ENCODE results near the gene FHOD3. TPM values are rescaled to one million over a fixed set of nuclear protein-coding genes. Genes with fewer than 3 reads are reported as not detected.

The FHOD3 gene
- total and polyA plus RNA-seq, 10 donors, result 1.2 to 2.7 (median 1.9) TPM

- H3K9me3 ChIP-seq, result no peaks in the 10 kb centered on the region
- H3K27me3 ChIP-seq (replicated peaks in 1 of 7), result peaks cover 0 to 11% (median 0%) of the 10 kb centered on the region in 7 donors
- intact Hi-C loops (cut with DNase I; ENCODE audit: low total_unique reads), result no loop called here
- H3K27ac ChIP-seq, result no peak overlapping the region
- WGBS, 5 donors, result 78 to 92% (median 87%) methylated on average over 5 of the region's 5 CpGs
- no peak for DNase-seq
- TF ChIP-seq POLR2A (IDR thresholded peaks at IDR 0.05) (no peak), CTCF (IDR thresholded peaks at IDR 0.05 in 8 of 11, conservative IDR thresholded peaks at IDR 0.05 in 3 of 11) (no peak), POLR2AphosphoS5 (IDR thresholded peaks at IDR 0.05) (no peak)
- H3K4me1 ChIP-seq, result no peaks in the 10 kb centered on the region
- no peaks in the 10 kb centered on the region for H3K36me3 ChIP-seq
- H3K4me3 ChIP-seq, result no peak overlapping the region
Measured at GRCh38 chr18:36464126-36464651, 166.7 kb downstream of the FHOD3 start.

- no peak for DNase-seq
- TF ChIP-seq CTCF (IDR thresholded peaks at IDR 0.05 in 8 of 11, conservative IDR thresholded peaks at IDR 0.05 in 3 of 11), result no peak
- TF ChIP-seq POLR2A (IDR thresholded peaks at IDR 0.05), result no peak
- no peak for TF ChIP-seq POLR2AphosphoS5 (IDR thresholded peaks at IDR 0.05)
- intact Hi-C loops (cut with DNase I; ENCODE audit: low total_unique reads), result no loop called here
- Histone ChIP-seq H3K4me1 (no peaks in the 10 kb centered on the region), H3K4me3 (no peak overlapping the region), H3K27me3 (replicated peaks in 1 of 7) (peaks cover 0 to 11% (median 0%) of the 10 kb centered on the region in 7 donors), H3K36me3 (no peaks in the 10 kb centered on the region), H3K9me3 (no peaks in the 10 kb centered on the region), H3K27ac (no peak overlapping the region)
- 68 to 94% (median 90%) methylated on average over 6 of the region's 6 CpGs for WGBS, 5 donors
Measured at GRCh38 chr18:36465276-36465675, 167.8 kb downstream of the FHOD3 start.

- 71 to 82% (median 79%) methylated on average over 3 of the region's 3 CpGs for WGBS, 5 donors
- TF ChIP-seq CTCF (IDR thresholded peaks at IDR 0.05 in 8 of 11, conservative IDR thresholded peaks at IDR 0.05 in 3 of 11) (no peak), POLR2A (IDR thresholded peaks at IDR 0.05) (no peak), POLR2AphosphoS5 (IDR thresholded peaks at IDR 0.05) (no peak)
- no peaks in the 10 kb centered on the region for H3K9me3 ChIP-seq
- H3K4me1 ChIP-seq, result no peaks in the 10 kb centered on the region
- H3K27ac ChIP-seq, result no peak overlapping the region
- no peaks in the 10 kb centered on the region for H3K36me3 ChIP-seq
- no peak for DNase-seq
- intact Hi-C loops (cut with DNase I; ENCODE audit: low total_unique reads), result no loop called here
- H3K4me3 ChIP-seq, result no peak overlapping the region
- H3K27me3 ChIP-seq (replicated peaks in 1 of 7), result peaks cover 0 to 11% (median 0%) of the 10 kb centered on the region in 7 donors
Measured at GRCh38 chr18:36465970-36466369, 168.5 kb downstream of the FHOD3 start.

- Histone ChIP-seq H3K4me3 (no peak overlapping the region), H3K4me1 (no peaks in the 10 kb centered on the region), H3K36me3 (no peaks in the 10 kb centered on the region), H3K27ac (no peak overlapping the region), H3K9me3 (no peaks in the 10 kb centered on the region), H3K27me3 (replicated peaks in 1 of 7) (peaks cover 0 to 11% (median 0%) of the 10 kb centered on the region in 7 donors)
- intact Hi-C loops (cut with DNase I; ENCODE audit: low total_unique reads), result no loop called here
- 75 to 86% (median 78%) methylated on average over 11 of the region's 11 CpGs for WGBS, 5 donors
- no peak for TF ChIP-seq POLR2AphosphoS5 (IDR thresholded peaks at IDR 0.05)
- no peak for TF ChIP-seq CTCF (IDR thresholded peaks at IDR 0.05 in 8 of 11, conservative IDR thresholded peaks at IDR 0.05 in 3 of 11)
- DNase-seq, result no peak
Measured at GRCh38 chr18:36467614-36468013, 170.1 kb downstream of the FHOD3 start.

Data from spleen (tissue), 11 donors.